Panc1 (cell line): ENCODE results near the gene SYT11. TPM values are rescaled to one million over a fixed set of nuclear protein-coding genes. Genes with fewer than 3 reads are reported as not detected.

ENCODE experiments used
- ATAC-seq: fragments of 200-7000 bp; cut with Tn5 transposase; 2 replicates; pipeline ENCODE4 v1.9.1; 2020; ENCODE audit warnings: mild to moderate bottlenecking, moderate library complexity
- BruUV-seq: library from RNA; stranded (reverse); fragments of 400-500 nt; replicated peaks from 2 replicates; lab custom pipeline; 2021; lab: Mats Ljungman, UMichigan
- CTCF ChIA-PET: fragments of 300-600 bp; sonication (Branson Sonifier 250); formaldehyde crosslinking; loops from one replicate; lab custom pipeline; 2022; ENCODE audit warnings: antibody characterized with exemption; lab: Charles Lee
- POLR2A ChIA-PET: fragments of 300-600 bp; sonication (Branson Sonifier 250); formaldehyde crosslinking; loops from one replicate; lab custom pipeline; 2022; ENCODE audit warnings: antibody characterized with exemption; lab: Charles Lee
- DNase-seq: peaks from one replicate; pipeline ENCODE4 v3.0.0-alpha.2; 2010; ENCODE audit warnings: low read depth, low spot score
- H3K27ac ChIP-seq: 2 replicates; pipeline ENCODE4 v1.5.1; 2011; ENCODE audit warnings: mild to moderate bottlenecking, low read length, inconsistent platforms
- H3K27me3 ChIP-seq: fragments of 200-500 bp; sonication (Bioruptor generic); 2 replicates; pipeline ENCODE4 v1.6.0; 2014; ENCODE audit warnings: low read length, inconsistent platforms; ENCODE audit not compliant: control insufficient read depth, insufficient read depth
- H3K36me3 ChIP-seq: fragments of 200-500 bp; sonication (Bioruptor generic); 2 replicates; pipeline ENCODE4 v1.5.1; 2014; ENCODE audit warnings: inconsistent platforms, mild to moderate bottlenecking, low read length, moderate library complexity; ENCODE audit not compliant: control insufficient read depth, insufficient read depth
- H3K4me1 ChIP-seq: 2 replicates; pipeline ENCODE4 v1.5.1; 2011; ENCODE audit warnings: inconsistent platforms, mild to moderate bottlenecking, low read length, moderate library complexity; ENCODE audit not compliant: control insufficient read depth, insufficient read depth
- H3K4me3 ChIP-seq, 2 experiments: 2 replicates each; pipeline ENCODE4 v1.5.1; 2011 to 2012; ENCODE audit warnings: low read depth in 2 of 2, low read length in 2 of 2, mild to moderate bottlenecking in 2 of 2, inconsistent platforms in 1 of 2, moderate library complexity in 1 of 2
- H3K9me3 ChIP-seq: fragments of 200-500 bp; sonication (Bioruptor generic); 2 replicates; pipeline ENCODE4 v1.5.1; 2014; ENCODE audit warnings: low read depth, mild to moderate bottlenecking, inconsistent platforms, low read length, moderate library complexity; ENCODE audit not compliant: control insufficient read depth, insufficient read depth
- CTCF ChIP-seq: fragments of 450-650 bp; IDR thresholded peaks from 2 replicates; pipeline ENCODE4 v1.5.1; 2017; ENCODE audit warnings: mild to moderate bottlenecking
- POLR2AphosphoS5 ChIP-seq: IDR thresholded peaks from 2 replicates; pipeline ENCODE4 v1.6.1; 2012; ENCODE audit warnings: mild to moderate bottlenecking, low read depth, low read length, moderate library complexity
- REST ChIP-seq, 2 experiments: IDR thresholded peaks; 2 replicates each; pipeline ENCODE4 v1.6.1; 2011 to 2012; ENCODE audit warnings: low read depth in 2 of 2, control low read depth in 1 of 2, low read length in 1 of 2, mild to moderate bottlenecking in 1 of 2, moderate library complexity in 1 of 2; ENCODE audit not compliant: insufficient read depth in 1 of 2
- SIN3A ChIP-seq: IDR thresholded peaks from 2 replicates; pipeline ENCODE4 v1.6.1; 2012; ENCODE audit warnings: low read depth, mild to moderate bottlenecking, low read length, moderate library complexity, borderline replicate concordance; ENCODE audit not compliant: insufficient read depth
- TCF7L2 ChIP-seq: IDR thresholded peaks from 2 replicates; pipeline ENCODE4 v1.6.1; 2011; ENCODE audit warnings: mild to moderate bottlenecking, low read depth, low read length, inconsistent platforms
- in situ Hi-C: cut with HindIII; loops from 2 replicates; pipeline ENCODE4 v1.10.0; 2016; ENCODE audit warnings: low sequenced_read_pairs, low pct_unique_long_range_greater_than_20kb
- intact Hi-C: fragments of 100-400 bp; cut with micrococcal nuclease; formaldehyde crosslinking; loops from one replicate; pipeline ENCODE4 v1.10.0; 2022; ENCODE audit not compliant: unreplicated experiment
- total RNA-seq: library from RNA; stranded (reverse); gene quantifications from one replicate; pipeline ENCODE4 v1.2.1, GENCODE V29; 2021; ENCODE audit not compliant: unreplicated experiment

The SYT11 gene
- total RNA-seq, 1 experiment from 2014 or later: 4.0 TPM

GRCh38 chr1:155827450-155827849 lies 31.9 kb upstream of the SYT11 start:
- H3K4me1 ChIP-seq: no peaks in the 10 kb centered on the region
- no peak for DNase-seq
- BruUV-seq: no TSS peak
- ATAC-seq: no peak
- H3K9me3 ChIP-seq: no peaks in the 10 kb centered on the region
- H3K4me3 ChIP-seq: no peak overlapping the region
- H3K27ac ChIP-seq: no peak overlapping the region
- TF ChIP-seq TCF7L2: no peak
- no peak for TF ChIP-seq REST (IDR thresholded peaks at IDR 0.05; ENCODE audit: insufficient read depth in 1 of 2, low read depth in 2 of 2, low read length in 1 of 2)
- no peak for TF ChIP-seq POLR2AphosphoS5
- no peak for TF ChIP-seq SIN3A
- TF ChIP-seq CTCF: no peak
- POLR2A ChIA-PET: interaction anchor here (0.9 kb wide), 1 partner anchor 105 kb away, joined by 10 read pairs; no protein-coding TSS in a partner anchor
- CTCF ChIA-PET: no interaction called here
- no peaks in the 10 kb centered on the region for H3K27me3 ChIP-seq
- in situ Hi-C loops: no loop called here
- peaks cover 4% of the 10 kb centered on the region for H3K36me3 ChIP-seq
- intact Hi-C loops: no loop called here

- DNase-seq (no peak), ATAC-seq (no peak)
- no peak overlapping the region for H3K4me3 ChIP-seq
- in situ Hi-C loops: no loop called here
- TF ChIP-seq CTCF (no peak), TCF7L2 (no peak), REST (IDR thresholded peaks at IDR 0.05; ENCODE audit: insufficient read depth in 1 of 2, low read depth in 2 of 2, low read length in 1 of 2) (no peak), SIN3A (no peak), POLR2AphosphoS5 (no peak)
- no peaks in the 10 kb centered on the region for H3K27me3 ChIP-seq
- intact Hi-C loops: no loop called here
- POLR2A ChIA-PET: no interaction called here
- no peaks in the 10 kb centered on the region for H3K9me3 ChIP-seq
- BruUV-seq: no TSS peak
- H3K27ac ChIP-seq: no peak overlapping the region
- peaks cover 3% of the 10 kb centered on the region for H3K4me1 ChIP-seq
- CTCF ChIA-PET: no interaction called here
- no peaks in the 10 kb centered on the region for H3K36me3 ChIP-seq
Observed at GRCh38 chr1:155831279-155831976, 27.9 kb upstream of the SYT11 start.
